ENCODE results near the gene AGAP1.

Gene AGAP1

GRCh38 chr2:235552671-235553070 is 58.8 kb downstream of the AGAP1 start:
- H3K27ac ChIP-seq, result peak overlapping the region; percentile 54
- no peak for TF ChIP-seq CTCF (conservative IDR thresholded peaks at IDR 0.05)

- peak overlapping the region; percentile 54 for H3K27ac ChIP-seq
- no peak for TF ChIP-seq CTCF (conservative IDR thresholded peaks at IDR 0.05)
Measured at GRCh38 chr2:235553291-235553690, 59.4 kb downstream of the AGAP1 start.

DNA sequence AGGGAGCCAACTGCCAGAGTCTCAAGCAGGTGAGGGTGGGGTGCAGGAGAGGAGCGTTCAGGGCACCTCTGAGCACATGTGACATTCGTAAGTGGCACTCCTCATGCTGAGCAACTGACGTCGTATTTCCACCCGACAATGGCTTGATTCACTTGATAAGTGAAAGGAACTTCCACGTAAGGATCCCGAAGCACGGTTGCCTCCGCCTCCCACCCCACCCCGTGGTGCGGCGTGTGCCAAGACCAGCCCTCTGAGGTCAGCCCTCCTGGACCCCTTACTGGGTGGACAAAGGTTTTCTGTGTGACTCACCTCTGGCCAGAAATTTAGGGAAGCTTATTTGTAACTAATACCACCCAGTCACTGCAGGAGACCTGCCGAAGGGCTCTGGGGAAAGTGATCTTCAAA is 59.9 kb downstream of the AGAP1 start:
- TF ChIP-seq CTCF (conservative IDR thresholded peaks at IDR 0.05), result no peak
- no peak overlapping the region for H3K27ac ChIP-seq

GRCh38 chr2:235554385-235554784 is 60.5 kb downstream of the AGAP1 start:
- TF ChIP-seq CTCF (conservative IDR thresholded peaks at IDR 0.05), result no peak
- H3K27ac ChIP-seq, result no peak overlapping the region

GRCh38 chr2:235554936-235555335 is 61.1 kb downstream of the AGAP1 start:
- H3K27ac ChIP-seq, result no peak overlapping the region
- no peak for TF ChIP-seq CTCF (conservative IDR thresholded peaks at IDR 0.05)

DNA sequence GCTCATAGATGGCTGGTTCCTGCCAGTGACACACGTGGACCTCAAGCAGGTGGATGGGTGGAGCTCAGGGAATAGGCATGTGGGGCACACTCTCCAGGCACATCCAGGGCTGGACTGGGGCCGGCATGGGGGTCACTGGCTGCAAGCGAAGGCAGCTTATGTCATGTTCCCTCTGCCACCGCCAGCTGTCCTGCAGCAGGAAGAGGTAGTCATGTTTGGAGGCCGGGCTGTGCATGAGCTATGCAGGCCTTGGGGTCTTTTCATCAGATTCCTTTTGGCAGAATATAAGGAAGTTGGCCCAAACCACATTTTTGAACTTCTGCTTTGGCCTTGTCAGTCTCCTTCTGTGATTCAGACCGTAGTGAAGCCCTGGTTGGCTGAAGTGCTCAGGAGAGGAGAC is 61.5 kb downstream of the AGAP1 start:
- H3K27ac ChIP-seq, result no peak overlapping the region
- TF ChIP-seq CTCF (conservative IDR thresholded peaks at IDR 0.05), result no peak

- no peak for TF ChIP-seq CTCF (conservative IDR thresholded peaks at IDR 0.05)
- no peak overlapping the region for H3K27ac ChIP-seq
Measured at GRCh38 chr2:235556086-235556485, 62.2 kb downstream of the AGAP1 start.

- TF ChIP-seq CTCF (conservative IDR thresholded peaks at IDR 0.05), result no peak
- H3K27ac ChIP-seq, result no peak overlapping the region
Measured at GRCh38 chr2:235556901-235557300, 63.1 kb downstream of the AGAP1 start.

Data from VCaP (cell line).